Iris pigment epithelial cell (primary cell): ENCODE measurements around the gene SNX4.
A peak's percentile ranks its signal among the peaks of the same experiment; 100 is the strongest.
"Not testable (repeated sequence)": the region's sequence is repeated elsewhere in the genome, so short reads cannot be mapped to it uniquely, and the experiment has no call there.

Source experiments
- DNase-seq: peaks from one replicate; pipeline ENCODE4 v3.0.0-alpha.2; 2011; ENCODE audit warnings: low read depth

Gene SNX4

GRCh38 chr3:125462722-125463299 lies 57.2 kb downstream of the SNX4 start:
- DNase-seq: no peak

GRCh38 chr3:125461896-125462295 lies 58.1 kb downstream of the SNX4 start:
- DNase-seq: peak; percentile 18

- DNase-seq: no peak
Observed at GRCh38 chr3:125460233-125460632, 59.8 kb downstream of the SNX4 start.

GRCh38 chr3:125443923-125444322 lies 76.1 kb downstream of the SNX4 start:
- DNase-seq: peak; percentile 82

- no peak for DNase-seq
Observed at GRCh38 chr3:125442506-125442905, 77.5 kb downstream of the SNX4 start.

- no peak for DNase-seq
Observed at GRCh38 chr3:125440970-125441369, 79.0 kb downstream of the SNX4 start.

- DNase-seq: peak; percentile 15
Observed at GRCh38 chr3:125440559-125440955, 79.4 kb downstream of the SNX4 start.

- DNase-seq: peak; percentile 29
Observed at GRCh38 chr3:125437631-125438435, 82.2 kb downstream of the SNX4 start.

- DNase-seq: no peak
Observed at GRCh38 chr3:125436921-125437320, 83.1 kb downstream of the SNX4 start.

- no peak for DNase-seq
Observed at GRCh38 chr3:125435231-125435630, 84.8 kb downstream of the SNX4 start.

- DNase-seq: no peak
Observed at GRCh38 chr3:125434582-125435011, 85.4 kb downstream of the SNX4 start.

GRCh38 chr3:125433611-125434041 lies 86.4 kb downstream of the SNX4 start:
- no peak for DNase-seq

- DNase-seq: no peak
Observed at GRCh38 chr3:125433091-125433534, 86.9 kb downstream of the SNX4 start.

GRCh38 chr3:125431912-125432790 lies 87.9 kb downstream of the SNX4 start:
- peak; percentile 36 for DNase-seq

- peak; percentile 57 for DNase-seq
Observed at GRCh38 chr3:125431391-125431790, 88.6 kb downstream of the SNX4 start.

GRCh38 chr3:125428216-125428830 lies 91.7 kb downstream of the SNX4 start:
- no peak for DNase-seq

- no peak for DNase-seq
Observed at GRCh38 chr3:125418306-125418705, 101.7 kb downstream of the SNX4 start.

GRCh38 chr3:125416235-125416634 lies 103.8 kb downstream of the SNX4 start:
- no peak for DNase-seq

GRCh38 chr3:125414669-125415068 lies 105.3 kb downstream of the SNX4 start:
- DNase-seq: no peak

- DNase-seq: no peak
Observed at GRCh38 chr3:125410922-125411321, 109.1 kb downstream of the SNX4 start.

- no peak for DNase-seq
Observed at GRCh38 chr3:125406070-125406469, 113.9 kb downstream of the SNX4 start.

GRCh38 chr3:125405515-125405914 lies 114.5 kb downstream of the SNX4 start:
- DNase-seq: not testable (repeated sequence)
